GM18861 (cell line): ENCODE results near the gene MAP7.

Source experiments
- ATAC-seq: cut with Tn5 transposase; IDR thresholded peaks from one replicate; pipeline ENCODE4 v1.9.1; 2021; ENCODE audit not compliant: unreplicated experiment

Gene MAP7

DNA sequence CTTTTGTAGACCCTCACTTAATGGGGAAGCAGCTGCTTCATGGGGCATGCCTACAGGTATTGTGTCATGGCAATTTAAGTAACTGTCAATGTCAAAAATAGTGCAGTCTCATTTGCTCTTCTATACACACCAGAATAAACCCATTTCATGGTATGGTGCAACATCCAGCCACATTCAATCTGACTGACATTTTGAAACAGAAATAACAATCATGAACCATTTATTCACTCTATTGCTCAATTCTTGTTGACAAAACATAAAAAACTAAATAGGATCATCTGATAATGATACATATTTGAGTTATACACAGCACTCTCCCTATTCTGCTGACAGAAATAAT is 122.9 kb downstream of the MAP7 start:
- no peak for ATAC-seq

DNA sequence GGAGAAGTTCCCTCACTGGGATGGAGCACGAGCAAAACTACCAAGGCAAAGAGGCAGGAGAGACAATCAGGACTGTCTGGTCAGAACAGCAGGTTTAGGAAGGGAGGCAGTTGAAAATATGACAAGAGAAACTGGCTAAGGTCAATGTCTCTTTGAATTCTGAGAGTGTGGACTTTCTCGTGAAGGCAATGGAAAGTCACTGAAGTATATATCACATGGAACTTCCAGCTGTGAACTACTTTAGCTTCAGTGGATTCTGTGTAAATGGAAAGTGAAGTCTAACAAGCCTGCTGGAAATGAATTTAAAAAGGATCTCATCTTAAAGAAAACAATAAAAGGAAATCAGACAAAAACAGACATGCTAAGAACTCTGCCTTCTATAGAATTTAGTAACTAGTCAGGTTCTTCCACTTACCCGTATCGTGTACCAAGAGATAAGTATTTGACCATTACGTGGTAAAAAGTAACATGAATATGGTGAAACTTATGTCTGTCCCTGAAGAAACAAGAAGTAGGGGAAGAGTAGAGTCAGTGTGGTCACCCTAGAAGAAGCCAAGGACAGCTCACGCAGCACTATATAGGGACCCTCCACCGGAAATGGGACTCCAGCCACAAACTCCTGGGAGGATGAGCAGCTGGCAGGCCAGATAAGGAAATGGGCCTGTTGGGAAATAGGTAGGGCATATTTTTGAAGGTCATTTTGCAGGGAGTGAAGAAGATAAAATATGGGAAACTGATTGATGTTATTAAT is 123.4 kb downstream of the MAP7 start:
- no peak for ATAC-seq

DNA sequence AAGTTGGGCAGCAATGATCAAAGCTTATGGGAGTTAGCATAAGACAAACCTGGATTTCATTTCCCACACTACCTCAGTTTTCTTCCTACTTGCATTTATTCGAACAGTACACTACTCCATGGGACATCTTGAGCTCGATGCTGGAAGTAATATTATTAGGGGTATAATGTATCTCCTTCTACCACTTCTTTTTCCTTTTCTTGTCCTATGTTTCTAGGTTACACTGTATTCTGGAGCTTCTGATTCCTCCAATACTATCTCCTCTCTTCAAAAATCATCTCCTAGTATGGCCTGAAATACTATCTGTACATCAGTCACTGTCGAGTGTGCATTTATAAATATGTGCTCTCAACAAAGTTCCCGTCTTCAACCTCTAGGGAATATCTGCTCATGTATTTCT is 124.4 kb downstream of the MAP7 start:
- no peak for ATAC-seq

DNA sequence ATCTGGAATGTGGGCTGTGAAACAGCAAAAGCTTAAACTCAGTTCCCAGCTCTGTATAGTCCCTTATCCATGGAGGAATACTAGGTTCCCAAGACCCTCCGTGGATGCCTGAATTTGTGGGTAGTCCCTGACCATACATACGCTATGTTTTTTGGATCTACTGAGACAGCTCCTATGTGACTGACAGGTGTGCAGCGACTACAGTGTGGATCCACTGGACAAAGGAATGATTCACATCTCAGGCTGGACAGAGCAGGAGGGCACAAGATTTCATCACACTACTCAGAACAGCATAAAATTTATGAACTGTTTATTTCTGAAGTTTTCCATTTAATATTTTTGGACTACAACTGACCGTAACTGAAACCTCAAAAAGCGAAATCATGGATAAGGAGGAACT is 125.3 kb downstream of the MAP7 start:
- no peak for ATAC-seq

DNA sequence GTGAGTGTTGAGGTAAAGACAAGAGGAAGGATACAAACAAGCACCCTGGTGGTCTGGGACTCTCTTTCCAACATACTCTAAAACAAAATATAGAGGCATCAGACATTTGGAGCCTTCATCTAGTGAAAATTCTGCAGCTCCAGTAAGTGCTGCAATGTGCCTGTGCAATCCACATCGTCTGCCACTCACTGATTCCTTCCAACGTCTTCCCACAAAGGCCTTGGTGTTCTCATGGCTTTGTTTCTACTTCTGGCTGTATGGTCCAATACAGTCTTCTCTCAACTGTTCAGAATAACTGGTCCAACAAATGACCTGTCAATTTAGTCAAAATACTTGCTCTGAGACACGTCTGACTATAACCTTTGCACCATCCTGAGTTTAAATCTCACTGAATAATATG is 125.8 kb downstream of the MAP7 start:
- ATAC-seq = no peak

DNA sequence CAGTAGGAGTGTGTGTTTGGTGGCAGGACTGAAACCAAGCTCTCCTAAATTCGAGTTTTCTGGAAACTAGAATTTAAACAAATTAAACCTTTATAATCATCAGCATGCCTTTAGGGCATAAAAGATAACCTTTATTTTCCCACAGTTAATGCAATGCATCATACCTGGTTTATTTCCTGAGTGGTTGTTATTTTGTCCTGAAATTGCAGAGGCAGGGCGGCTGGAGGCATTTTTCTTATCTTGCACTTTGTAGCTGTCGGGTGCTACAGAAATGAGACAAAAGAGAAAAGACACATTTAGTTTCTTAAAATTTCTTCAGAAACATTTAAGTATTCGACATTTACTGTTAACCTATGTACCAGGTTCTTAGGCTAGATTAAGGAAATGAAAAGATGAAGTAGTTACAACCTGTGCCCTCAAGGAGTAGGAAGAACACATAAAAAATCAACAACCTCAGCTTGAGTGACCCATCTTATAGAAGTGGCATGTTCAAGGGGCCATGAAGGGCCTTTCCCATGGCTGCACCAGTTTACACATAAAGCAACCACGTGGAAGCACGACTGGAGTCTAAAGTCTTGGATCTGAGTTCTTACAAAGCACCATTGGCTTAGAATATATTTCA is 128.6 kb downstream of the MAP7 start:
- ATAC-seq = no peak

DNA sequence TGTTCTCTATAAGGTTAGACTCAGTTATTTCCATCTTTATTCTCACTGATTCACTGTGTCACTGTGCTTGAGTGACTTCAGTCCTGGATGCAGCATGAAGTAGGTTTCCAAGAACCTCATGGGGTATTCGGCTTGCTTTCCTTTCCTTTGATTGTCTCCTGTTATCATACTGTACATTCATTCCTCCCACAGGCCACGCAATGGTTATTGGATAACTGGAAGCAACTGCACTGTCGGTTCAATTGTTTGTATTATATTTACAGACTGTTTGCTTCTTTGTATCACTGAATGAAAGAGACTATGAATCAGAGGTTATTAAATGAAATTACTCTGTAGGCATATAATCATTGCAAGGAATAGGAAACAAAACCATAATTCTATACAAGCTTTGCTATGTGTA is 129.4 kb downstream of the MAP7 start:
- no peak for ATAC-seq

DNA sequence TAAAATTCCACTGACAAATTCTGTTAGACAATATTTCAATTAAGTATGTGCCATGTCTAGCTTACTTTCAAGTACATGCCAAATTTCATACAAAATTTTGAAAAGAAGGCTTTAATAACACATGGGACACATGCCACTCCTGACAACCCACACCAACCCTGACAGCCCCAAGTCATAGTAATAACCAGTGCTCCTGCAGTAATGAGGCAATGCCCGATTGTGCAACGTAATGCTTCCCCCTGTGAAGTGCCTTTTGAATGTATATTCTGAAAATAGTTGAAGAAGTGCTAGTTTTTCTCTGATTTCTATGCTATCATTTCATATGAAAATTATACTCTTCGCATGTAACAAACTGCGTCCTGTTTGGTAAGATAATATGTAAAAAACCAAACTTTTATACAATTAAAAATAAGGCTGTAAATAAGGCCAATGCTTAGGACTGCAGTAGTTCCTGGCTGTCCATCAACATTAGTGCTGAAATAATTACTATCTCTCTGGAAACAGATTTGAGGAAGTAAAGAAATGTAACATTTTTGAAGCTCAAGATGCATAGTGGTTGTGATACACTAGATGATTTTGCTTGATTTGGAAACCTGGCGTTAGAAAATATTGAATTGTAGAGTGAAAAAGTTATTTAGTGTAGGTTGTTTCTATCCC is 134.7 kb downstream of the MAP7 start:
- no peak for ATAC-seq

DNA sequence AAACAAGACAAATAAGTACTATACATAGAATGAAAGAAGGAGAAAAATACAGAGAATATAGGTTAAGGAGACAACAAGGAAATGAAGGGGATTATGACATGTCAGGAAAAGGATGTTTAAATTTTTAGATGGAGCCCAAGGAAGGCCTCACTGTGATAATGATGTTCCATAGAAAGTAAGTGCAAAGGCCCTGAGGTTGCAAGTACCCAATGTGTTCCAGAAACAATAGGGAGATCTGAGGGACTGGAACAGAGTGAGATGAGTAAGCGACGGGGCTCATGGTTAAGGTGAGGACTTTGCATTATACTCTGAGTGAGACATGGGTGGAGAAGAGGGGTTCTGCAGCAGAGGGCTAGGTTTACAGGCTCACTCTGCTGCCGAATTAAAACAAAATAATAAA is 137.8 kb downstream of the MAP7 start:
- no peak for ATAC-seq

DNA sequence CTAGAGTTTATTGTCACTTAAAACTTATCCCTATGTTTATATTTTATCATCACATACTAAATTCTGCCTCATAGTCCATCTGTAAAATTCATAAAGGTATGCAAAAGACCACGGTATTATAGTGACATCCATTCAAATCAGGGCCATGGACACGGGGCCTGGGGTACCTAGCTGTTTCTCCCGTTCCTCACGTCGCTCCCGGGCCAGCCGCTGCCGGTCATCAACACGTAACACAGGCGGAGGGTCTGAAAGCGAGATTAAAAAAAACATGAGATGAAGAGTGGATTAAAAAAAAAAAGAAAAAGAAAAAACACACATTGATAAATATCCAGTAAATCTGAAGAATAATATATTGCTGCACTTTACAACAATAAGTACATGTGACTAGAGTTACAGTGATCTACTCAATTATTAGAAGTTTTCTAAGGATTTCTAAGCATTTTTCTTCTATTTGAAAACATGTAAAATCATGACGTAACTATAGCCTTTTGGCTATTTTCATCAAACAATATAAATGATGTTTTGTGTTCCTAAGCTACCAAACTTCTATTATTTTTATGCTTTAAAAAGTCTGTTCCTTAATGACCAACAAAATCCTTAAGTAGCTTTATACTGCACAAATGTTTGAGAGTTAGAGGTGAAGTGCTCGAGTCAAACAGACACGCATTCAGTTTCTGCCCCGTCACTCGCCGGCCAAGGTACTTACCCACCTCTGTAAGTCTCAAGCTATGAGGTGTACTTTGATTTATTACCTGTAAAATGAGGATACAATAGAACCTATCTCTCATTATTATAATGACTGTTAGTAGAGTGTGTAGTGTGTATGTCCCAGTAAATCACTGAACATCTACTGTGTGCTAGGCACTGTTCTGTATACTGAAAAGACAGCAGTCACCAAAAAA is 138.5 kb downstream of the MAP7 start:
- no peak for ATAC-seq

DNA sequence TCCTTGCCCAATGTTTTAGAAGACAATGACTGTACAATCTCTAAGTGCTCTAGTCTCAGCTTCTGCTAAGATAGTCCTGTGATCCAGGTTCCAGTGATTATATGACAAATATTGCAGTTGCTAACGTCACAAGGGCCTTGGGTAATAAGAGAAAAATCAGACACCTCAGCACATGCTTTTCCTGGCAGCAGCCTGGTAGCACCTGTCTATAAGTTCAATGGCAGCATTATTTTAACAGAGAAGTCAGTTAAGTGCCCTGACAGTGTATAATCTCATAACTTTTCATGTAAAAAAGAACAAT is 139.2 kb downstream of the MAP7 start:
- ATAC-seq = no peak

DNA sequence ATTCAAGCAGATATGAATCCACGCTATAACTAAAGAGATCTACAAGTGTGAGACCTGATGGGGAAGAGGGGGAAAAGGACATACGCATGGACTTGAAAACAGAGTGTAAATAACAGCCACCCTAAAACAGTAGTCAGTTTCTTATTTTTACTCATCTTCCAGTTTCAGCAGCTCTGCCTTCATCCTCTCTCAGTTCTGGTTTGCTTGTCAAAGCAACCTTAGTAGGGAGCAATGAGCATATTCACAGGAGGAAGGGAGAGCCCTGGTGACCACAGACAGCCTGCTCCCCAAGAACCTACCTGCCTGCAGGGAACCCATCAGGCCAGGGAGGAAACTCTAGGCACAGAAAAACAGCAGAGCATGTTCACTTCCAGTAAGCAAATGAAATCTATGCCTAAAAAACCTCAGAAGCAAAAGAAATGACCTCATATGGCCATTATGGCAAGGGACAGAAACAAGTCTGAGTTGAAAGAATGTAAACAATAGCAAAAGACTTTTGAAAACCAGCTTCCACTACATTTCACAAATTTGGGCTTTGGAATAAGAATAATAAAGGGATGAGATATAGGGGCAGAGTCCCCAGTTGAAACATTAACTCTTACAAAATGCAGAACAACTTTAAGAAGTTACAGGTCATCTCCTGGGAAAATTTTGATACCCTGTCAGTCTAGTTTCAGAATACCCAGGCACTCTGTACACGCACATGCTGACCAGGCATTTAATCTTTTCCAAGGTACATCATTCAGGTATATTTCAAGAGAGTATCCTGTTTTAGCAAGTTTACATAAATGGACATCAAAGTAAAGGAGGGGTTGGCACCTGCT is 139.8 kb downstream of the MAP7 start:
- ATAC-seq = no peak

DNA sequence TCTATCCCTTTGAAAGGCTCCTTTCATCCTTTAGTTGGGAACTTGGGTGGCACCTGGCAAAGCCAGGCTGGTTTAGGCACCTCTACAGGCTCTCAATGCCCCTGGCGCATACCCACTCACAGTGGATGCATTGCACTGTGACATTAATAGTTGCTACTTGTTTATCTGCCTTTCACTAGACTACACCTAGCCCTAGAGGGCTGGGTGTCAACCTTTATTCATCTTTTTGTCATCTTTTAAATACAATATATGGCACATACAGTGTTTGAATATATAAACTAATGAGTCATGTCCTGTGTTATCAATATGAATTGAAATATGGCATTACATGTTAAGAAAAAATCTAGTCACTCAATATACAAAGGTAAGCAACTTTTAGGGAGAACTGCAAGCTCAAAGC is 140.6 kb downstream of the MAP7 start:
- ATAC-seq = no peak

DNA sequence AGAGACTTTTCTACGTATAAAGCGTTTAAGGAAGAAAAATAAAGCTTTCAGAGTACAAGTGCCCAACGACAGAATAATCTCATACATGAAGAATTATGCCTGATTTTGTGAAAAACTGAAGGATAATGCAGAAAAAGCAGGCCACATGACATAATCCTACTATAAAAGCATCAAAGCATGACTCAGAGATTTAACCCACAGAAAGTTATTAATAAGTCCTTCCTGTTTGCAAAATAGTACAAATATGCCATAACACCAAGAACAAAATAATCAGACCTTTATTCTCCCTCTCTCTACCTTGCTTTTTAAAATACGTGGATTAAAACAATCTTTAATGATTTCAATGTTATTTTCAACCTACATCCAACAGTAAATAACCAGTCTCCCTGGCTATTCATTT is 142.0 kb downstream of the MAP7 start:
- ATAC-seq = no peak

DNA sequence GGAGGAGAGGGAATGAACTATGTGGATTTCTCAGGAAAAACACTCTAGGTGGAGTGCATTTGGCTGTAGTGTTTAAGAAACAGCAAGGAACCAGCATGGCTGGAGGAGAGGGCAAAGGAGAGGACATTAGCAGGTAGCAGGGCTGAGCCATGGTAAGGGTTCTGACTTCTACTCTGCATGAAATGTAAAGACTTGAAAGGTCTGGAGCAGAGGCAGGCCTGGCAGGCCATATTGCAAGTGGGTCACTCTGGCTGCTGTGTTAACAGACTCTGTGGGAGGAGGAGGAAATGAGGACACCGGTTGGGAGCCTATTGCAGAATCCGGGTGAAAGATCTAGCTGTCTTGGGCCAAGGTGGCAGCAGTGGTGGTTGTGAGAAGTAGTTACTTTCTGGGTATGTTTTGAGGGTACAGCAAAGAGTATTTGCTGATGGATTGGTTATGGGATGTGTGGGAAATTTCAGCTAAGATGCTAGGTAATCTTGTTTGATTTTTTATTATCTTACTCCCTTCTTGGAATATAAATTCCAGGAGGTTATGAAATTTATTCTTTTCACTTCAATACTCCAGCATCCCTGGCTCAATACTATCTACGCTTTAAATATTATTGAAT is 144.7 kb downstream of the MAP7 start:
- ATAC-seq = no peak

DNA sequence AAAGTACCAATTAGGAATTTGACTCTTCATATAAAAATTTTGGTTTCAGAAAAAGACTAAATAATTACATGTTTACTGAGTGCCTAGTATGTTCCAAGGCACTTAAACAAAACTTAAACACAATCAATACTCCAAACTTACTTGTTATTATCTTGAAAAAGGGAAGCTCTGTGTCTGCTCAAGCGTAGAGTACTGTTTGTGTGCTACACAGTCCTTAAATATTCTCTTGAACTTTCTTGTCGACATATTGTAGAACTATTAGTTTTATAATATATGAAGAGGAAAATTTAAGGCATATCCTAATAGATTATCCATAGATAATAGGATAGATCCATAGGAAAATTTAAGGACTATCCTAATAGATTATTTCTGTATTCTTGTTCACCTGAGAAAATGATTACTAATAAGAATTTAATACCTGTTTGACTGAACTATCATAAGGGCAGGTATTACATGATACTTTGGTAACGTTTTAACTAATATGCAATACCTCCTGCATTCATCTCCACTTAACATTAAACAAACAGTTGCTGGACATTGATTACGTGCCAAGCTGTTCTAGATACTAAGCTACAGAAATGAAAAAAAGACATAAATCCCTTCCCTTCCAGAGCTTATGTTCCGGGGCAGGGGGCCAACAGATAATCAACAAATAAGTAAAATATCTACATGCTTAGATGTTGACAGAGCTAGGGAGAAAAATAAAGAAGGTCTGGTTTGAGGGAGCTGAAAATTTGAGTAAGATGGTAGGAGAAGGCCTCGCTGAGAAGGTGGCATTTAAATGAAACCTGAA is 145.4 kb downstream of the MAP7 start:
- no peak for ATAC-seq

DNA sequence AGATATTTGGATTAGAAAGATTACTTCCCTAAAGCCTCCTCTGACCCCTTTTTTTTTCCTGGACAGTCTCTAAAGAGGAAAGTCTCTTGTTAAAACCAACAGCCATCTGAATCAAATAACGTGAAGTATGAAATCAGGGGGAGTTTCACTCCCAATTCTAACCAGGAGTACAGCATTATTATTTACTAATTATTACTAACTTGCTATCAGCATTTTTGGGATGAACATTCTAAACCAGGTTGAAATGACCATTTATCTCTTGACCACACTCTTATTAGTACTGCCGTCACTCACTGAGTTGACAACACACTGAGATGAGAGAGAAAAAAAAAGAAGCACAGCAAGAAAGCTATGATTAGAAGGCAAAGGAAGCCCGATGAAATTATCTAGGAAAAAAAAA is 146.2 kb downstream of the MAP7 start:
- no peak for ATAC-seq

DNA sequence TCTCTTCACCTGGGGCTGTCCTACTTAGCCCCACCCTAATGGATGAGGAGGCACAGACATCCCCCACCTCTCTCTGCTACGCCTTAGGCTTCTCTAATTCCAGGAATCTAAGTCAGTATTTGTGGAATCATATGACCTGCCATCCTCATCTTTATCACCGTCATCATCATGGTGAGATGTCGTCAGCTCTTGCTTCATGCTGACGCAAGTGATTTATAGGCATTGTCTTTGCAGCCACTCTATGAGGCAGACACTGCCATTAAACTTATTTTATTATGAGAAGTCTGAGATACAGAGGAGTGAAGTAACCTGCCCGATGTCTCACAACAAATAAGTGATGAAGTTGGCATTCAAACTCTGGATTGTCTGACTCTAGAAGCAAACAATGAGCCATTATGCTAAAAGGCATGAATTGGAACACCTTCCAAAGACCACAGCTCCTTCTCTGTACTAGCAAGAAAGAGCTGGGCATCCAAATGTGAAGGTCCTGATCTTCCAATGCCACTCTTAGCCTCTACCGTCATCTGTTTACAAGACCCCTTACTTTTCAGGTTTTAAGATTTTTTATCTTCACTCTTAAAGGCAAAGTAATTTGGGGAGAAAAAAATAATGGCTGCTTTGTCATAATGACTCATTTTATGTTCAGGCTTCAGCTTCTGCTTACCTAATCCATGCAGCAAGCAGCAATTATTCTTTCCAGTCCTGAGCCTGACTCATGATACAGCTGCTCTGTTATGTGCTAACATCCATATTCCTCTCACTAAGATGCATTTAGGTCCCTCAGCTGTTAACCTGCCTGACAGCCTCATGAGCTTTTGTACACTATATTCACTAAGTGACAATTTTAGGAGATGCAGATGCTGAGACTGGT is 146.9 kb downstream of the MAP7 start:
- no peak for ATAC-seq

DNA sequence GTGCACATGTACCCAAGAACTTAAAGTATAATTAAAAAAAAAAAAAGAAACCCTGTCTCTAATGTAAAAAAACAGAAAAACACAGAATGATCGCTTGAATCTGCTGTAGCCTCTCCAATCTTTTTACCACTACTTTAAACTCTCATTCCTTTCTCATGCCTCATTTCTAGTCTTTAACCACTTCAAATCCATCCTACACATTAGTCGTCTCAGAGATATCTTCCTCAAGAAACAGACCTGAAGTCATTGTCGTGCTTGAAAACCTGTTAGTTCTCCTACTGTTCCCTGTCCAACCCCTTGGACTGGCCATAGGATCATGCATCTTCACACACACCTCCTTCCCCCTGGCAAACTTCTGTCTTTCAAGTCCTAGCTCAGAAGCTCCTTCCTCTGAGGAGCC is 148.5 kb downstream of the MAP7 start:
- ATAC-seq = no peak
